Colonic mucosa (tissue), 4 donors: ENCODE results near the gene BDH1. TPM values are rescaled to one million over a fixed set of nuclear protein-coding genes. Genes with fewer than 3 reads are reported as not detected.
A peak's percentile ranks its signal among the peaks of the same experiment; 100 is the strongest.

Experiments used
- DNase-seq: peaks from one replicate; pipeline ENCODE4 v3.0.0-alpha.2; 2020
- H3K27ac ChIP-seq: fragments of 200-600 bp; one replicate; pipeline ENCODE4 v1.8.0; 2021
- H3K27me3 ChIP-seq: fragments of 200-600 bp; one replicate; pipeline ENCODE4 v1.8.0; 2021
- H3K36me3 ChIP-seq: fragments of 200-600 bp; one replicate; pipeline ENCODE4 v1.8.0; 2021
- H3K4me1 ChIP-seq: fragments of 200-600 bp; one replicate; pipeline ENCODE4 v1.8.0; 2021; ENCODE audit warnings: mild to moderate bottlenecking
- H3K4me3 ChIP-seq: fragments of 200-600 bp; one replicate; pipeline ENCODE4 v1.8.0; 2021
- H3K9ac ChIP-seq, 2 donors: one replicate each; pipeline ENCODE4 v1.7.0; 2013; ENCODE audit warnings: control low read depth in 2 of 2, low read depth in 2 of 2, low read length in 2 of 2
- H3K9me3 ChIP-seq: fragments of 200-600 bp; one replicate; pipeline ENCODE4 v1.8.0; 2021
- CTCF ChIP-seq: fragments of 200-600 bp; IDR thresholded peaks from one replicate; pipeline ENCODE4 v1.8.0; 2022; ENCODE audit warnings: antibody characterized with exemption, mild to moderate bottlenecking
- intact Hi-C: fragments of 100-400 bp; cut with DNase I; formaldehyde crosslinking; loops from one replicate; pipeline ENCODE4 v1.14.1; 2022
- total RNA-seq, 2 donors: library from RNA; stranded (reverse); fragmentation: NEBNext Ultra II Directional in 1 of 2; extraction: Animal tissue kit (Norgen Biotek cat#: 25700) in 1 of 2; gene quantifications; one replicate each; pipeline ENCODE4 v1.2.1, GENCODE V29; 2021
- donor health status: healthy.
- donor health status: DM: no; HTN: no; CAD: no.
- donor health status: DM: no; HTN: no; CAD: no.

Gene BDH1
- total RNA-seq, 2 donors from 2014 or later, result 154 to 180 TPM

- Histone ChIP-seq H3K36me3 (no peaks in the 10 kb centered on the region), H3K4me3 (no peak overlapping the region), H3K27ac (peak overlapping the region; percentile 75), H3K9ac (peak overlapping the region in 1 of 2 donors; percentile 35), H3K9me3 (no peaks in the 10 kb centered on the region), H3K27me3 (no peaks in the 10 kb centered on the region), H3K4me1 (peaks cover 3% of the 10 kb centered on the region)
- TF ChIP-seq CTCF, result no peak
- intact Hi-C loops, result no loop called here
- DNase-seq, result peak; percentile 85
These were observed 54.3 kb downstream of the BDH1 start for GRCh38 chr3:197501496-197501878.

GRCh38 chr3:197500812-197501211 lies 55.0 kb downstream of the BDH1 start:
- peak overlapping the region; percentile 75 for H3K27ac ChIP-seq
- H3K9me3 ChIP-seq, result no peaks in the 10 kb centered on the region
- no peaks in the 10 kb centered on the region for H3K27me3 ChIP-seq
- H3K9ac ChIP-seq, result peak overlapping the region in 1 of 2 donors; percentile 36
- no peak overlapping the region for H3K4me3 ChIP-seq
- H3K4me1 ChIP-seq, result peaks cover 3% of the 10 kb centered on the region
- intact Hi-C loops, result no loop called here
- H3K36me3 ChIP-seq, result no peaks in the 10 kb centered on the region
- DNase-seq, result no peak
- no peak for TF ChIP-seq CTCF

DNA sequence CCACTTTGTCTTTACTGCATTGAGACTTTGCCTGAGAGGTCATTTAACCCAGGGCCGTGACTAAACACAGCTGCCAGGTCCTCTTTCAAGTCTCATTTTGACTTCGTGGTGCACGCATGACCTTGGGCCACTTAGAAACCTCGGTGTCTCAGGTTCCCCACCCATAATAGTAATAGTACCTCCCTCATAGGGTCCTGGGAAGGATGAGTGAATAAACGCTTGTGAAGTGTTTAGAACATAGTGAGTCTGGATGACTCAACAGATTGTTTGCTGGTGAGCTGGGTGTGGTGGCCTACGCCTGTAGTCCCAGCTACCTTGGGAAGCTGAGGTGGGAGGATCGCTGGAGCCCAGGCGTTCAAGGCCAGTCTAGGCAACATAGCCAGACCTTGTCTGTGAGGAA lies 56.3 kb downstream of the BDH1 start:
- no peak for TF ChIP-seq CTCF
- H3K4me1 ChIP-seq, result peaks cover 7% of the 10 kb centered on the region
- intact Hi-C loops, result no loop called here
- no peak overlapping the region for H3K4me3 ChIP-seq
- H3K9ac ChIP-seq, result peak overlapping the region in 1 of 2 donors; percentile 31
- H3K27me3 ChIP-seq, result no peaks in the 10 kb centered on the region
- peak; percentile 78 for DNase-seq
- H3K27ac ChIP-seq, result peak overlapping the region; percentile 75
- no peaks in the 10 kb centered on the region for H3K36me3 ChIP-seq
- no peaks in the 10 kb centered on the region for H3K9me3 ChIP-seq

DNA sequence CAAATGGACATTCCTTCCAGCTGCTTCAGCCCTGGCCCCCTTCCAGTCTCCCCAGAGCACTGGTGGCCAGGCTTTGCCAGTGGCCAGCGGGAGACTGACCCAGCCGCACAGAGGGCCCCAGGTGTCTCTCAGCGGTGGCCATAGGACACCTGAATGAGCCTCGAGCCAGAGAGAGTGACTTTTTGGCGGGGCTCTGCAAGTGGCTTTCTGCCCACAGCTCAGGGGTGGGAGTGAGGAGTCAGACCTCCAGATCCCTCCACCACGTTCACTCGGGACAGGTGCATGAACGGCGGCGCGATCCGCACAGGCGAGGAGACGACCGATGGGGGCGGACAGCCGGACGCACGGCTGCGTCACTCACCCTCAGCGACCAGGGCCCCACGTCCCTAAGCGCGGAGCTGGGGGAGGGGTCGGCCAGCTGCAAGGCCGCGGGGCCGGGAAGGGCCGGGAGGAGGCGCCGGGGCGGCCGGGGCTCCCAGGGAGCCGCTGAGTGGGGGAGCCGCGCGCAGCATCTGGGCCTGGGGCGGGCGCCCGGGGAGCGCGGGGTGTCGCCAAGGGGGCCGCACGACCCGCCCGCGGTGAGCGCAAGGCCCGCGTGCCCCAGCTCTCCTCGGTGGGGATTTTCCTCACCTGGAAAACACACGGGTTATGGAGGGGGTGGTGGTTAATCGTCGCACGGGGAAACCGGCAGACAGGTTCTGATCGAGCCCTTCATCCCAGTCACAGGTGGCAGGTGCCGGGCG lies 57.1 kb downstream of the BDH1 start:
- DNase-seq, result no peak
- H3K9ac ChIP-seq, result no peak overlapping the region
- peak overlapping the region; percentile 75 for H3K27ac ChIP-seq
- no peaks in the 10 kb centered on the region for H3K27me3 ChIP-seq
- intact Hi-C loops, result no loop called here
- TF ChIP-seq CTCF, result no peak
- H3K4me3 ChIP-seq, result no peak overlapping the region
- H3K4me1 ChIP-seq, result peaks cover 7% of the 10 kb centered on the region
- H3K9me3 ChIP-seq, result no peaks in the 10 kb centered on the region
- no peaks in the 10 kb centered on the region for H3K36me3 ChIP-seq

GRCh38 chr3:197496746-197497125 lies 59.0 kb downstream of the BDH1 start:
- no peak for DNase-seq
- TF ChIP-seq CTCF, result no peak
- H3K27ac ChIP-seq, result no peak overlapping the region
- H3K27me3 ChIP-seq, result no peaks in the 10 kb centered on the region
- no peaks in the 10 kb centered on the region for H3K36me3 ChIP-seq
- intact Hi-C loops, result no loop called here
- no peak overlapping the region for H3K9ac ChIP-seq
- H3K9me3 ChIP-seq, result no peaks in the 10 kb centered on the region
- H3K4me3 ChIP-seq, result no peak overlapping the region
- peaks cover 7% of the 10 kb centered on the region for H3K4me1 ChIP-seq
